ENCODE measurements around the gene ZNF385B. TPM values are rescaled to one million over a fixed set of nuclear protein-coding genes. Genes with fewer than 3 reads are reported as not detected.

Gene ZNF385B
- polyA plus RNA-seq, 1 donor (not counting 4 experiments of a cell fraction or from before 2014, with no cell fraction given), result 0.17 TPM

DNA sequence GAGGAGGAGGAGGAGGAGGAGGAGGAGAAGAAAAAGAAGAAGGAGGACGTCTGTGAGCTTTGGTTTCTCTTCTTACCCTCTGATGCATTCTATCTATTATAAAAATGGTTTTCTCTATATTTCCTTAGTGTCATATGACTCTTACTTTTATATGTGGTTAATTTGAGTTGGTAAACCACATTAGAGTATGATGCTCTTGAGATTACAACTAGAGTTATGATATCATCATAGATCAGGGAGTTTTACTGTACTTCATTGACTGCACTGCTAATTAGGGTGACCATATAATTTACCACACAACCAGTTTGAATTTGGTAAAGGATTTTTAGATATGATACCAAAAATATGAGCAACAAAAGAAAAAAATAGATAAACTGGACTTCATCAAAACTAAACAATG is 166.4 kb downstream of the ZNF385B start:
- TF ChIP-seq, protein P1, sequence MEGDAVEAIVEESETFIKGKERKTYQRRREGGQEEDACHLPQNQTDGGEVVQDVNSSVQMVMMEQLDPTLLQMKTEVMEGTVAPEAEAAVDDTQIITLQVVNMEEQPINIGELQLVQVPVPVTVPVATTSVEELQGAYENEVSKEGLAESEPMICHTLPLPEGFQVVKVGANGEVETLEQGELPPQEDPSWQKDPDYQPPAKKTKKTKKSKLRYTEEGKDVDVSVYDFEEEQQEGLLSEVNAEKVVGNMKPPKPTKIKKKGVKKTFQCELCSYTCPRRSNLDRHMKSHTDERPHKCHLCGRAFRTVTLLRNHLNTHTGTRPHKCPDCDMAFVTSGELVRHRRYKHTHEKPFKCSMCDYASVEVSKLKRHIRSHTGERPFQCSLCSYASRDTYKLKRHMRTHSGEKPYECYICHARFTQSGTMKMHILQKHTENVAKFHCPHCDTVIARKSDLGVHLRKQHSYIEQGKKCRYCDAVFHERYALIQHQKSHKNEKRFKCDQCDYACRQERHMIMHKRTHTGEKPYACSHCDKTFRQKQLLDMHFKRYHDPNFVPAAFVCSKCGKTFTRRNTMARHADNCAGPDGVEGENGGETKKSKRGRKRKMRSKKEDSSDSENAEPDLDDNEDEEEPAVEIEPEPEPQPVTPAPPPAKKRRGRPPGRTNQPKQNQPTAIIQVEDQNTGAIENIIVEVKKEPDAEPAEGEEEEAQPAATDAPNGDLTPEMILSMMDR (optimal IDR thresholded peaks at IDR 0.05 in 1 of 3, IDR thresholded peaks at IDR 0.05 in 1 of 3, conservative IDR thresholded peaks at IDR 0.05 in 1 of 3; ENCODE audit: extremely low read depth in 1 of 3, insufficient read depth in 2 of 3, low read length in 3 of 3), result no peak
- TF ChIP-seq EZH2 (IDR thresholded peaks at IDR 0.05; ENCODE audit: low read length), result no peak
- H3K27ac ChIP-seq (ENCODE audit: control insufficient read depth, insufficient read depth, low read length), result no peak overlapping the region
- H3K27me3 ChIP-seq (ENCODE audit: control insufficient read depth, extremely low read depth, insufficient read depth, low read length), result no peaks in the 10 kb centered on the region
- H3K36me3 ChIP-seq (ENCODE audit: control insufficient read depth in 2 of 2, extremely low read depth in 1 of 2, insufficient read depth in 2 of 2, low read length in 2 of 2), result no peaks in the 10 kb centered on the region
- FAIRE-seq (no peak), DNase-seq (ENCODE audit: low read depth, low spot score) (no peak)
- no peaks in the 10 kb centered on the region for H4K20me1 ChIP-seq (ENCODE audit: control insufficient read depth, extremely low read depth, insufficient read depth, low read length)
- no peaks in the 10 kb centered on the region for H3K9me1 ChIP-seq (ENCODE audit: control insufficient read depth, extremely low read depth, insufficient read depth, low read length)
- dilution Hi-C loops (cut with MboI; ENCODE audit: extremely low pct_ligation_motif_present, low sequenced_read_pairs), result no loop called here
- H3K9me3 ChIP-seq (ENCODE audit: control insufficient read depth, low read depth, low read length), result no peaks in the 10 kb centered on the region
- H2AFZ ChIP-seq (ENCODE audit: control insufficient read depth, low read length), result no peak overlapping the region
- H3K9ac ChIP-seq (ENCODE audit: control insufficient read depth, extremely low read depth, insufficient read depth, low read length), result no peak overlapping the region
- H3K4me3 ChIP-seq (ENCODE audit: control insufficient read depth in 2 of 3, extremely low read depth in 1 of 3, insufficient read depth in 2 of 3, low read depth in 1 of 3, low read length in 3 of 3), result no peak overlapping the region
- H3K79me2 ChIP-seq (ENCODE audit: control insufficient read depth, insufficient read depth, low read length), result no peaks in the 10 kb centered on the region
- no peak overlapping the region for H3K4me2 ChIP-seq (ENCODE audit: control insufficient read depth, extremely low read depth, insufficient read depth, low read depth, low read length)
- H3K4me1 ChIP-seq (ENCODE audit: control insufficient read depth, extremely low read depth, insufficient read depth, low read length), result no peaks in the 10 kb centered on the region

DNA sequence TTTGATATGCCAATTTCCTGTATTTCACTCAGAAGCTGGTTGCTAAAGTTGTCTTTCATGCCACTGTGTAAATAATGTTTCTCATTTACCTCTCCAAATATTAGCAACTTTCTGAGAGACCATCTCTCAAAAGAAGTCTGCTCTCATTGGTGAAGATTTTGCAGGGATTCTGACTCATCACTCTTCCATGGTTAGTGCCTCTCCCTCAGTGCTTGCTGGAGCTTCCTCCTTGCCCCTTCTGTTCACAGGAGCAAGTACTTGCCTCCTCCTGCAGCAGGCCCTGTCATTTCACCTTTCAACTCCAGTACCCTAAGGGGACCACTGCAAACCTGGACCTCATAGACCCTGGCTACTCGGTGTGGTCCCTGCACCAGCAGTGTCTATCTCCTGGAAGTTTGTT is 168.8 kb downstream of the ZNF385B start:
- Histone ChIP-seq H3K4me1 (ENCODE audit: control insufficient read depth, extremely low read depth, insufficient read depth, low read length) (no peaks in the 10 kb centered on the region), H3K9me3 (ENCODE audit: control insufficient read depth, low read depth, low read length) (no peaks in the 10 kb centered on the region), H3K36me3 (ENCODE audit: control insufficient read depth in 2 of 2, extremely low read depth in 1 of 2, insufficient read depth in 2 of 2, low read length in 2 of 2) (no peaks in the 10 kb centered on the region), H3K9ac (ENCODE audit: control insufficient read depth, extremely low read depth, insufficient read depth, low read length) (no peak overlapping the region), H3K4me2 (ENCODE audit: control insufficient read depth, extremely low read depth, insufficient read depth, low read depth, low read length) (no peak overlapping the region), H2AFZ (ENCODE audit: control insufficient read depth, low read length) (no peak overlapping the region), H3K4me3 (ENCODE audit: control insufficient read depth in 2 of 3, extremely low read depth in 1 of 3, insufficient read depth in 2 of 3, low read depth in 1 of 3, low read length in 3 of 3) (no peak overlapping the region), H3K79me2 (ENCODE audit: control insufficient read depth, insufficient read depth, low read length) (no peaks in the 10 kb centered on the region), H3K27ac (ENCODE audit: control insufficient read depth, insufficient read depth, low read length) (no peak overlapping the region), H3K9me1 (ENCODE audit: control insufficient read depth, extremely low read depth, insufficient read depth, low read length) (no peaks in the 10 kb centered on the region), H3K27me3 (ENCODE audit: control insufficient read depth, extremely low read depth, insufficient read depth, low read length) (no peaks in the 10 kb centered on the region), H4K20me1 (ENCODE audit: control insufficient read depth, extremely low read depth, insufficient read depth, low read length) (no peaks in the 10 kb centered on the region)
- dilution Hi-C loops (cut with MboI; ENCODE audit: extremely low pct_ligation_motif_present, low sequenced_read_pairs), result no loop called here
- TF ChIP-seq, protein P1 (optimal IDR thresholded peaks at IDR 0.05 in 1 of 3, IDR thresholded peaks at IDR 0.05 in 1 of 3, conservative IDR thresholded peaks at IDR 0.05 in 1 of 3; ENCODE audit: extremely low read depth in 1 of 3, insufficient read depth in 2 of 3, low read length in 3 of 3), result no peak
- no peak for TF ChIP-seq EZH2 (IDR thresholded peaks at IDR 0.05; ENCODE audit: low read length)
- DNase-seq (ENCODE audit: low read depth, low spot score), result no peak
- FAIRE-seq, result no peak
